ENCODE measurements around the gene KIRREL3.

Gene KIRREL3

GRCh38 chr11:126436209-126436755, 564.3 kb downstream of the KIRREL3 start:
- H3K27ac ChIP-seq (ENCODE audit: low read depth, low read length), result no peak overlapping the region
- H3K27me3 ChIP-seq (ENCODE audit: control insufficient read depth in 5 of 5, insufficient read depth in 4 of 5, low read length in 5 of 5), result peaks cover 0 to 9% (median 0%) of the 10 kb centered on the region in 5 donors
- no peaks in the 10 kb centered on the region for H3K9me3 ChIP-seq (ENCODE audit: control insufficient read depth in 5 of 5, low read length in 5 of 5)
- H3K4me3 ChIP-seq (ENCODE audit: low read depth in 1 of 5, low read length in 5 of 5), result no peak overlapping the region
- H3K4me1 ChIP-seq (ENCODE audit: control insufficient read depth in 5 of 5, insufficient read depth in 5 of 5, low read length in 5 of 5), result peaks cover 4 to 35% (median 13%) of the 10 kb centered on the region in 5 donors
- H3K36me3 ChIP-seq (ENCODE audit: control insufficient read depth in 5 of 5, insufficient read depth in 5 of 5, low read length in 5 of 5), result peaks cover 0 to 7% (median 0%) of the 10 kb centered on the region in 5 donors
- H3K9ac ChIP-seq (ENCODE audit: low read length in 5 of 5), result no peak overlapping the region

DNA sequence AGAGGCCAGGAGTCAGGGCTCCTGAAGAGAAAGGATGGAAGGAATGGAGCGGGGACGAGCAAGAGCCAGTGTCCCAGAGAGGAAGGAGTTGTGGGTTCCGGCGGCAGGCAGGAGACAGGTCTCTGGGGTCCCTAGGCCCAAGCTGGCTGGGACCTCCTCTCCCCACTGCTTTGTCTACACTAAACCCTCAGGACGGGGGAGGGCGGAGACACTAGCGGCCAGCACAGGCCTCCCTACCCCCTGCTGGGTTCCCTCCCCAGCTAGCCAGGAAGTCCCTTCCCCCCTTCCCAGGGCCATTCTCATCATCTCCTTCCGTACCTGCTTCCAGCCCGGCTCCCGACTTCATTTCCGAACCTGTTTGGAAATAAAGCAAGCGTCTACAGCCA, 565.6 kb downstream of the KIRREL3 start:
- H3K4me3 ChIP-seq (ENCODE audit: low read depth in 1 of 5, low read length in 5 of 5), result no peak overlapping the region
- peaks cover 0 to 7% (median 0%) of the 10 kb centered on the region in 5 donors for H3K36me3 ChIP-seq (ENCODE audit: control insufficient read depth in 5 of 5, insufficient read depth in 5 of 5, low read length in 5 of 5)
- H3K4me1 ChIP-seq (ENCODE audit: control insufficient read depth in 5 of 5, insufficient read depth in 5 of 5, low read length in 5 of 5), result peaks cover 3 to 34% (median 8%) of the 10 kb centered on the region in 5 donors
- no peak overlapping the region for H3K9ac ChIP-seq (ENCODE audit: low read length in 5 of 5)
- H3K27ac ChIP-seq (ENCODE audit: low read depth, low read length), result no peak overlapping the region
- H3K9me3 ChIP-seq (ENCODE audit: control insufficient read depth in 5 of 5, low read length in 5 of 5), result no peaks in the 10 kb centered on the region
- peaks cover 0 to 5% (median 0%) of the 10 kb centered on the region in 5 donors for H3K27me3 ChIP-seq (ENCODE audit: control insufficient read depth in 5 of 5, insufficient read depth in 4 of 5, low read length in 5 of 5)

DNA sequence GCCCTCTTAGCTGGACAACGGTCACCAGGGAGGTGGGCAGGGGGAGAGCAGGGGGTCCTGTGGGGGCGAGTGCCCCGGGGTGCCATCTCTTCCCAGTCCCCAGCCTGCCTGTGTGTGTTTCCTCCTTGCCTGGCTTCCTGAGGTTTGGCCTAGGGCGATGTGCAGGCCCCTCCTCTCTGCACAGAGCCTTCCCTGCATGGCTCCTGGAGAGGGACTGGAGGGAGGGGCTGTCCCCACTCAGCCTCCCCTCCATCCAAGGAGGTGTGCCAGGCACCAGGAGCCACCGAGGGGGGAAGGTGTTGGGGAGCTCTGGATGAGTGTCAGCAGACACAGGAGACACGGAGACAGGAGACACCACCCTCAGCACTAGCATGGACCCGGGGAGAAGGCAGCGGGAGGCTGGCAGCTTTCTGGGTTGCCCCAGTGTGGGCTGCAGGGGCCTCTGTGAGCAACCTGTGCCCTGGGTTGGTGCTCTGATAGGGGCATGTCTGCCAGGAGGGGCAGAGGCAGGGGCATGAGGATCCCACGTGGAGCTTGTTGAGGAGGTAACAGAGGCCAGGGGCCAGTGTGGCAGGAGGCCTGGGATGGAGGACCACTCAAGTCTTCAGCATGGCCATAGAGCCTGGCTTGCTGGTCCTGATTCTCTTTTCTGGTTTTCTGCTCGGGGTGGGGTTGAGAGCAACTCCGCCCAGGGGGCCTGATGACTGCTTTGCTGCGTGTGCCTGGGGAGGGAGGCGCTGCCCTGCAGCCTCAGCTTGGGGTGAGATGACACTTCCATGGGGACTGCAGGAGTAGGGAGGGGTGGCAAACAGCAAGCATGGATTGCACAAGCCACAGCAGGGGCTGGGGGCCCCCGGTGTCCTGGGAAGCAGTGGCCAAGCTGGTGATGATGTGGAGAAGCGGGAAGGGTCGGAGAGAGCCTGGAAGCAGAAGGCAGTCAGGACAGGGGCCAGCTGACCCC, 566.3 kb downstream of the KIRREL3 start:
- H3K9ac ChIP-seq (ENCODE audit: low read length in 5 of 5), result no peak overlapping the region
- H3K36me3 ChIP-seq (ENCODE audit: control insufficient read depth in 5 of 5, insufficient read depth in 5 of 5, low read length in 5 of 5), result peaks cover 0 to 7% (median 0%) of the 10 kb centered on the region in 5 donors
- H3K27me3 ChIP-seq (ENCODE audit: control insufficient read depth in 5 of 5, insufficient read depth in 4 of 5, low read length in 5 of 5), result peaks cover 0 to 5% (median 0%) of the 10 kb centered on the region in 5 donors
- no peak overlapping the region for H3K4me3 ChIP-seq (ENCODE audit: low read depth in 1 of 5, low read length in 5 of 5)
- peaks cover 3 to 34% (median 8%) of the 10 kb centered on the region in 5 donors for H3K4me1 ChIP-seq (ENCODE audit: control insufficient read depth in 5 of 5, insufficient read depth in 5 of 5, low read length in 5 of 5)
- no peaks in the 10 kb centered on the region for H3K9me3 ChIP-seq (ENCODE audit: control insufficient read depth in 5 of 5, low read length in 5 of 5)
- no peak overlapping the region for H3K27ac ChIP-seq (ENCODE audit: low read depth, low read length)

DNA sequence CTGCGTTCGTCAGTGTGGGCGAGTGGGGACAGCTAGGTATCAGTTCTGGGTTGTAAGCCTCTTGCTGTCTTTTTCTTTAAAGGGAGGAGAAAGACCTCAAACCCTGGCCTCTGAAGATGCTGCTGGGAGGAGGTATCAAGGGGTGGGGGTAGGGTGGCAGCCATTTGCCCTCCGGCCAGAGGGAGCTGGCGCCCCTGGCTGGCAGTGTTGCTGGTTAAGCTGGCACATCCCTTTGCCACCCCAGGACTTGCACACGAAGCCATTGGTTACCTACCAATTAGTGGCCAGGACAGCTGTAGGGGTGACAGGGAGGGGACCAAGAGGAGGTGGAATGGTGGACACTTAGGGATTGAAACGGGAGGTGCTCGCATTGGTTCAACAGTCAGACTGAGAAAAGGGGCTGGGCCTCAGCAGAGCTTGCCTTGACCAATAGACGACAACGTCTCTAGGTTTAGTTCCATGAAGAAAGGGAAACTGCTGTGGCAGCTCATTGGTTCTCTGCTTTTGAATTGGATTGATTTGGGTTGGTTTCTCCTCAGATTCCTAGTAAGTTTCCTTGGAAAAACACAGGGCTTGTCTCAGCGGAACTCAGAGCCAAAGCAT, 567.2 kb downstream of the KIRREL3 start:
- no peak overlapping the region for H3K4me3 ChIP-seq (ENCODE audit: low read depth in 1 of 5, low read length in 5 of 5)
- peaks cover 3 to 34% (median 8%) of the 10 kb centered on the region in 5 donors for H3K4me1 ChIP-seq (ENCODE audit: control insufficient read depth in 5 of 5, insufficient read depth in 5 of 5, low read length in 5 of 5)
- no peak overlapping the region for H3K27ac ChIP-seq (ENCODE audit: low read depth, low read length)
- H3K27me3 ChIP-seq (ENCODE audit: control insufficient read depth in 5 of 5, insufficient read depth in 4 of 5, low read length in 5 of 5), result peaks cover 0 to 5% (median 0%) of the 10 kb centered on the region in 5 donors
- peaks cover 0 to 7% (median 0%) of the 10 kb centered on the region in 5 donors for H3K36me3 ChIP-seq (ENCODE audit: control insufficient read depth in 5 of 5, insufficient read depth in 5 of 5, low read length in 5 of 5)
- H3K9ac ChIP-seq (ENCODE audit: low read length in 5 of 5), result no peak overlapping the region
- H3K9me3 ChIP-seq (ENCODE audit: control insufficient read depth in 5 of 5, low read length in 5 of 5), result no peaks in the 10 kb centered on the region

DNA sequence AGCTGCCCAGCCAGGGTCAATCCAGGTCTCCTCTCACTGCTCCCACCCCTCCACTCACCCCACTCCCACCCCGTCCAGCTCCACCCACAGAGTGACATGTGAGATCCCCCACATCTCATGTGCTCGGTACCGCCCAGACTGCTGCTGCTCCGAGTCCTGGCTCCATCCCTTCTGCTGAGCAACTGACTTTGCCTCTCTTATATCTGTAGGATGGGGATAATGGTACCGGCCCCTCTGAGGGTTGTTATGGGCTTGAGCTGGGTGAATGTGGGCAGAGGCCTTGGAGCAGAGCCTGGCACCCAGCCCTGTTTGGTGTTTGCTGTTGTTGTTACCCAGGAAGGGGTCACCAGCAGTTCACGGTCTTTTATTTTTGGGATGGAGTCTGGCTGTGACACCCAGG, 568.0 kb downstream of the KIRREL3 start:
- H3K27me3 ChIP-seq (ENCODE audit: control insufficient read depth in 5 of 5, insufficient read depth in 4 of 5, low read length in 5 of 5), result peaks cover 0 to 5% (median 0%) of the 10 kb centered on the region in 5 donors

DNA sequence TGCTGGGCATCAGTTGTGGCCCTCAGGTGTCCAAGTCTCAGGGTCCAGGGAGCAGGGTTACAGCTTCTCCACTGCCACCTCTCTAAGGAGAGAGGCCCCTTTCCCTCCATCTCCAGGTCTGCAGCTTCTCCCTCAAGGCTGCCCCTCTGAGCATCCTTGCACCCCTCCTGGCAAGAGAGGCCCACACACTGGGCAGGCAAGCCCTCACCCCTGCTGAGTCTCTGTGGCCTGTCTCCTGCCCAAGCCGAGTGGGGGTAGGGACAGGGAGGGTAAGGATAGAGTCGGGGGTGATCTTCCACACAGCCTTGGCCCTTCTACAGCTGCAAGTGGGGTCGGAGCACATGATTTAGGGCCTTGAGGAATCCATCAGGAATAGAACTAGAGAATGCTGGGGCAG, 568.5 kb downstream of the KIRREL3 start:
- Histone ChIP-seq H3K36me3 (ENCODE audit: control insufficient read depth in 5 of 5, insufficient read depth in 5 of 5, low read length in 5 of 5) (peaks cover 0 to 1% (median 0%) of the 10 kb centered on the region in 5 donors), H3K4me3 (ENCODE audit: low read depth in 1 of 5, low read length in 5 of 5) (no peak overlapping the region), H3K9me3 (ENCODE audit: control insufficient read depth in 5 of 5, low read length in 5 of 5) (no peaks in the 10 kb centered on the region), H3K27me3 (ENCODE audit: control insufficient read depth in 5 of 5, insufficient read depth in 4 of 5, low read length in 5 of 5) (peaks cover 0 to 5% (median 0%) of the 10 kb centered on the region in 5 donors), H3K9ac (ENCODE audit: low read length in 5 of 5) (no peak overlapping the region), H3K27ac (ENCODE audit: low read depth, low read length) (no peak overlapping the region), H3K4me1 (ENCODE audit: control insufficient read depth in 5 of 5, insufficient read depth in 5 of 5, low read length in 5 of 5) (peaks cover 3 to 34% (median 13%) of the 10 kb centered on the region in 5 donors)

More for the DNA sequence above, 568.0 kb downstream of the KIRREL3 start:
- Histone ChIP-seq H3K4me1 (ENCODE audit: control insufficient read depth in 5 of 5, insufficient read depth in 5 of 5, low read length in 5 of 5) (peaks cover 3 to 34% (median 9%) of the 10 kb centered on the region in 5 donors), H3K27ac (ENCODE audit: low read depth, low read length) (no peak overlapping the region), H3K36me3 (ENCODE audit: control insufficient read depth in 5 of 5, insufficient read depth in 5 of 5, low read length in 5 of 5) (peaks cover 0 to 6% (median 0%) of the 10 kb centered on the region in 5 donors), H3K4me3 (ENCODE audit: low read depth in 1 of 5, low read length in 5 of 5) (no peak overlapping the region), H3K9me3 (ENCODE audit: control insufficient read depth in 5 of 5, low read length in 5 of 5) (no peaks in the 10 kb centered on the region), H3K9ac (ENCODE audit: low read length in 5 of 5) (no peak overlapping the region)

DNA sequence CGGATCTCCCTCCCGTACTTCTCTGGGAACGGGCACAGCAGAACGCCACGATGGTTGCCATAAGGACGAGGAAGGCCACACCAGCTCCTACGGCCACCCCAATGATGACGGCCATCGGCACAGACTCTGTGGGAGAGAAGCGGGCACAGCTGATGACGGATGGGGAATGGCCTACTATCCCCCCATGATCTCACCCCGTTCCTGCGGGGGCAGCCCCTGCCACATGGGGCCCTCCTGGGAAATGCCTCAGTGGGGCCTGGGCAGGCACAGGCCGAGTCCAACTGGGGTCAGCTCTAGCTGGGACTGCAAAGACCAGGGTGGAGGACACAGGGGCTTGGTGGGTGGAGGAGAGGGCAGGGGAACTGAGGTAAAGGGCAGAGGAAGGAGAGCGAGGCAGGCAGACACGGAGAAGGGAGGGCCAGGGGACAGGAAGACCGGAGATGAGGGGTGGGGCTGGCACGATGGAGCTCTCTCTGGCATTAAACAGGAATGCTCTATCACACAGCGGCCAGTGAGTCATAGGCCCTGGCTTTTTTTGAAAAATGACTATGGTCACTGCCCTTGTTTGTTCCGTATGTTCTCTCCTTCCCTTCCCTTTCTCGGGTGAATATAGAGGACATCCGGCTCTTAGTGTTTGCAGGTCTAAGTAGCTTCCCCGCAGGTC, 569.0 kb downstream of the KIRREL3 start:
- no peak overlapping the region for H3K4me3 ChIP-seq (ENCODE audit: low read depth in 1 of 5, low read length in 5 of 5)
- H3K9me3 ChIP-seq (ENCODE audit: control insufficient read depth in 5 of 5, low read length in 5 of 5), result no peaks in the 10 kb centered on the region
- no peak overlapping the region for H3K27ac ChIP-seq (ENCODE audit: low read depth, low read length)
- H3K36me3 ChIP-seq (ENCODE audit: control insufficient read depth in 5 of 5, insufficient read depth in 5 of 5, low read length in 5 of 5), result no peaks in the 10 kb centered on the region
- H3K27me3 ChIP-seq (ENCODE audit: control insufficient read depth in 5 of 5, insufficient read depth in 4 of 5, low read length in 5 of 5), result peaks cover 0 to 5% (median 0%) of the 10 kb centered on the region in 5 donors
- H3K4me1 ChIP-seq (ENCODE audit: control insufficient read depth in 5 of 5, insufficient read depth in 5 of 5, low read length in 5 of 5), result peaks cover 3 to 34% (median 17%) of the 10 kb centered on the region in 5 donors
- no peak overlapping the region for H3K9ac ChIP-seq (ENCODE audit: low read length in 5 of 5)

GRCh38 chr11:126430581-126431335, 569.8 kb downstream of the KIRREL3 start:
- Histone ChIP-seq H3K9me3 (ENCODE audit: control insufficient read depth in 5 of 5, low read length in 5 of 5) (no peaks in the 10 kb centered on the region), H3K4me3 (ENCODE audit: low read depth in 1 of 5, low read length in 5 of 5) (no peak overlapping the region), H3K9ac (ENCODE audit: low read length in 5 of 5) (no peak overlapping the region), H3K4me1 (ENCODE audit: control insufficient read depth in 5 of 5, insufficient read depth in 5 of 5, low read length in 5 of 5) (peaks cover 3 to 34% (median 17%) of the 10 kb centered on the region in 5 donors), H3K27ac (ENCODE audit: low read depth, low read length) (no peak overlapping the region), H3K27me3 (ENCODE audit: control insufficient read depth in 5 of 5, insufficient read depth in 4 of 5, low read length in 5 of 5) (peaks cover 0 to 5% (median 0%) of the 10 kb centered on the region in 5 donors), H3K36me3 (ENCODE audit: control insufficient read depth in 5 of 5, insufficient read depth in 5 of 5, low read length in 5 of 5) (no peaks in the 10 kb centered on the region)

All from subcutaneous abdominal adipose tissue (tissue), 5 donors.